Peyer's patch (tissue), 4 donors: ENCODE measurements around the gene ZBTB20. TPM values are rescaled to one million over a fixed set of nuclear protein-coding genes. Genes with fewer than 3 reads are reported as not detected.

Source experiments
- DNase-seq, 3 donors: peaks; one replicate each; pipeline ENCODE4 v3.0.0-alpha.2; 2017 to 2019
- H3K27ac ChIP-seq, 4 donors: fragments of 200-600 bp; sonication (generic); one replicate each; pipeline ENCODE4 v1.5.1; 2016 to 2019
- H3K27me3 ChIP-seq, 2 donors: fragments of 200-600 bp; sonication (generic); one replicate each; pipeline ENCODE4 v1.5.1; 2019
- H3K36me3 ChIP-seq, 3 donors: fragments of 200-600 bp; sonication (generic); one replicate each; pipeline ENCODE4 v1.5.1; 2016 to 2019
- H3K4me1 ChIP-seq, 4 donors: fragments of 200-600 bp; sonication (generic); one replicate each; pipeline ENCODE4 v1.5.1; 2016 to 2019
- H3K4me3 ChIP-seq, 4 donors: fragments of 200-600 bp; sonication (generic); 1 replicate in 3 of 4; 2 replicates in 1 of 4; pipeline ENCODE4 v1.5.1; 2016 to 2019; ENCODE audit warnings: mild to moderate bottlenecking in 1 of 4
- H3K9me3 ChIP-seq, 4 donors: fragments of 200-600 bp; sonication (generic); one replicate each; pipeline ENCODE4 v1.5.1; 2016 to 2019; ENCODE audit warnings: mild to moderate bottlenecking in 1 of 4
- POLR2A ChIP-seq, 2 donors: fragments of 450-650 bp; IDR thresholded peaks; one replicate each; pipeline ENCODE4 v1.5.1; 2017; ENCODE audit warnings: antibody characterized with exemption in 2 of 2, mild to moderate bottlenecking in 2 of 2, moderate library complexity in 2 of 2
- total RNA-seq, 4 donors: library from RNA; depleted of rRNA; stranded (reverse); fragments of >200 nt; gene quantifications; one replicate each; pipeline ENCODE4 v1.1.0, GENCODE V29; 2016
- TF ChIP-seq, protein P1 (sequence below), 6 experiments: fragments of 450-650 bp in 4 of 6; fragments of 200-600 bp in 2 of 6; sonication (generic) in 1 of 6; IDR thresholded peaks; one replicate each; pipeline ENCODE4 v1.5.1; 2017 to 2019; ENCODE audit warnings: antibody characterized with exemption in 6 of 6, mild to moderate bottlenecking in 3 of 6, moderate library complexity in 1 of 6

Gene ZBTB20
- total RNA-seq, 4 donors from 2014 or later = 19.6 to 135 (median 57.2) TPM

DNA sequence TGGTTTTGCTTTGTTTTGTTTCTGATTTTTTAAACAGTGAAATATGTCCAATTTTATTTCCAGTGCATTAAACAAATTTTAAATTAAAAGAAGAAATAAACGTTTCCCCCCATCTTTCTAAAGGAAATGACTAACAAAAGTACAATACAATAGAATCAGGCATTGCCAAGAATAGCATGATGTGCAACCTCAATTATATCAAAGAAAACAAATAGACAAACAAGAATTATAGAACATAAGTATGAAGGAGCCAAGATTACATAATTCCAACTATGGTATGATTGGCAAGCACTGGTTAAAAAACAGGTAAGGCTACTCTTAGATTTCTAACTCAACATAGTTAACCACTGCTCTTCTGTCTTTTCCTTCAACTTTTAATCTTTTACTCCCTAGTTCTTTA lies 826.8 kb downstream of the ZBTB20 start:
- H3K27ac ChIP-seq = no peak overlapping the region
- no peaks in the 10 kb centered on the region for H3K4me1 ChIP-seq
- no peaks in the 10 kb centered on the region for H3K9me3 ChIP-seq
- H3K4me3 ChIP-seq = no peak overlapping the region
- no peak for TF ChIP-seq POLR2A (IDR thresholded peaks at IDR 0.05)
- TF ChIP-seq, protein P1, sequence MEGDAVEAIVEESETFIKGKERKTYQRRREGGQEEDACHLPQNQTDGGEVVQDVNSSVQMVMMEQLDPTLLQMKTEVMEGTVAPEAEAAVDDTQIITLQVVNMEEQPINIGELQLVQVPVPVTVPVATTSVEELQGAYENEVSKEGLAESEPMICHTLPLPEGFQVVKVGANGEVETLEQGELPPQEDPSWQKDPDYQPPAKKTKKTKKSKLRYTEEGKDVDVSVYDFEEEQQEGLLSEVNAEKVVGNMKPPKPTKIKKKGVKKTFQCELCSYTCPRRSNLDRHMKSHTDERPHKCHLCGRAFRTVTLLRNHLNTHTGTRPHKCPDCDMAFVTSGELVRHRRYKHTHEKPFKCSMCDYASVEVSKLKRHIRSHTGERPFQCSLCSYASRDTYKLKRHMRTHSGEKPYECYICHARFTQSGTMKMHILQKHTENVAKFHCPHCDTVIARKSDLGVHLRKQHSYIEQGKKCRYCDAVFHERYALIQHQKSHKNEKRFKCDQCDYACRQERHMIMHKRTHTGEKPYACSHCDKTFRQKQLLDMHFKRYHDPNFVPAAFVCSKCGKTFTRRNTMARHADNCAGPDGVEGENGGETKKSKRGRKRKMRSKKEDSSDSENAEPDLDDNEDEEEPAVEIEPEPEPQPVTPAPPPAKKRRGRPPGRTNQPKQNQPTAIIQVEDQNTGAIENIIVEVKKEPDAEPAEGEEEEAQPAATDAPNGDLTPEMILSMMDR (IDR thresholded peaks at IDR 0.05) = no peak
- H3K27me3 ChIP-seq = no peaks in the 10 kb centered on the region
- H3K36me3 ChIP-seq = no peaks in the 10 kb centered on the region
- no peak for DNase-seq

DNA sequence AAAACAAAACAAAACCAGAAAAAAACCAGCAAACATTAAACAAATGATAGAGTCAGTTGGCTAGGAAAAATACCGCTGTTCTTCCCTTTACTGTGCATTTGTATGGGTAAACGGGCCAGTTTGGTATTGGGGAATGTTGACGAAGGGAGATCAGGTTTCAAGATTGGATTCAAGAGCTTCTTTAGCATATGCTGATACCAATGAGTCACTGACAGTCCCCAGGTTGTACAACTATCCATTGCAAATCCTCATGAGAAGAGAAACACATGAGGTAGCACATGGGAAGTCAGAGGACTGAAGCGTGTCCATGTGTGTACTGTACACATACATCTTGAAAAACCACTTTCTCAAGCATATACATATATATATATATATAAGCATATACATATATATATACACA lies 827.6 kb downstream of the ZBTB20 start:
- no peaks in the 10 kb centered on the region for H3K4me1 ChIP-seq
- no peaks in the 10 kb centered on the region for H3K36me3 ChIP-seq
- TF ChIP-seq POLR2A (IDR thresholded peaks at IDR 0.05) = no peak
- TF ChIP-seq, protein P1 (IDR thresholded peaks at IDR 0.05) = no peak
- H3K4me3 ChIP-seq = no peak overlapping the region
- H3K27me3 ChIP-seq = no peaks in the 10 kb centered on the region
- no peak overlapping the region for H3K27ac ChIP-seq
- no peak for DNase-seq
- H3K9me3 ChIP-seq = no peaks in the 10 kb centered on the region

DNA sequence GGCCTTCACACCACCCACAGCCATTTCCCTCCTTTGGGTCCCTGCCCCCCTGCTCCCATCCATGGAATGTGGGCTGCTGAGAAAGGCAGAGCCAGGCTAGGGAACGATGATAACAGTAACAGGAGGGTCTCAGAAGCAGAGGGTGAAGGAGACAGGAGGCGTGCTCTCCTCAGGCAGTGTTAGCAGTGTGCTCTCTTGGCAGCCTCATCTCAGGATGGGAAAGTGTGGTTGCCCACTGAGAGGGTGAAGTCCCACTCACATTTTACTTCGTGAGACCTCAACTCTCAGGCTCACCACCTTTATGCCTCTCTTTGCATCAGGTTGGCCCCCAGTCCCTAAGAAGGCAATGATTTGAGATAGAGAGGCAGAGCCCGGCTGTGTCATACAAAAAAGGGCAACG lies 828.8 kb downstream of the ZBTB20 start:
- Histone ChIP-seq H3K4me1 (no peaks in the 10 kb centered on the region), H3K9me3 (no peaks in the 10 kb centered on the region)
- no peak for TF ChIP-seq POLR2A (IDR thresholded peaks at IDR 0.05)
- TF ChIP-seq, protein P1 (IDR thresholded peaks at IDR 0.05) = no peak

DNA sequence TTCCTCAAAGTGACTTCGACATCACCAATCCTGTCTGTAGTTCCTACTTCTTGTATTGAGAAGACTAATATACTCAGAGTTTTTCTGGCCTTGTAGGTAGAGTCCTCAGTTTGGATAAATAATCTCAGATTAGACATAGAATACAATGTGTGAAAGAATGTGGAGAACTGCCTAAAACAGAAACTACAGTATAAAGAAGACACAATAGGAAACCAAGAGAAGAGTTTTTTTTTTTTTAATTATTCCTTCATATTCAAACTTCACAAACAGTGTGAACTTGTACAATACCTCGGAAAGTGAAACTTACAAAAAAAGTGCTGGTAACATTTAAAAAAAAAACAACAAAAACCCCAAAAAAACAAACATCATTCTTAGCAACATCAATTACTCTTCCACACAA lies 832.8 kb downstream of the ZBTB20 start:
- no peaks in the 10 kb centered on the region for H3K9me3 ChIP-seq
- no peaks in the 10 kb centered on the region for H3K27me3 ChIP-seq
- TF ChIP-seq, protein P1 (IDR thresholded peaks at IDR 0.05) = no peak
- TF ChIP-seq POLR2A (IDR thresholded peaks at IDR 0.05) = no peak
- H3K27ac ChIP-seq = no peak overlapping the region
- H3K36me3 ChIP-seq = no peaks in the 10 kb centered on the region
- no peak overlapping the region for H3K4me3 ChIP-seq
- no peak for DNase-seq
- H3K4me1 ChIP-seq = no peaks in the 10 kb centered on the region

More for the DNA sequence above, 828.8 kb downstream of the ZBTB20 start:
- H3K4me3 ChIP-seq = no peak overlapping the region
- H3K27ac ChIP-seq = peak overlapping the region in 1 of 4 donors; percentile 11
- H3K36me3 ChIP-seq = no peaks in the 10 kb centered on the region
- no peak for DNase-seq
- H3K27me3 ChIP-seq = no peaks in the 10 kb centered on the region

DNA sequence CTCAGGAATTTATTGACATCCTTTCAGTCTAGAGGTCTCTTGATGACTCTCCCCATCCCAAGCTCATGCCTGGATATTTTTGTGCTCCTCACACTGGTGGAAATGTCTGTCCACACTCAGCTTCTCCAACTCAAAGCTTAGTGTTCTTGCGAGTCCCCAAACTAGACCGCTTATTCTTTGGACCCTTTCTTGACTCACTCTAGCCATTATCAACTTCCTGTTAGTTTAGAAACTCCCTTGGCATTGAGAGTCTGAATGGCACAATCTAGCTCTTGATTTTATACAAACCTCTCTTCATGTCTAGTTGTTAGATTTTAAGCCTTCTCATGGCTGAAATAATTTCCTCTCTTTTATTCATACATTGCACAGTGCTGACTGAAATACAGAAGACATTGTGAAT lies 833.7 kb downstream of the ZBTB20 start:
- H3K4me3 ChIP-seq = no peak overlapping the region
- H3K36me3 ChIP-seq = no peaks in the 10 kb centered on the region
- no peaks in the 10 kb centered on the region for H3K9me3 ChIP-seq
- no peak overlapping the region for H3K27ac ChIP-seq
- DNase-seq = no peak
- TF ChIP-seq, protein P1 (IDR thresholded peaks at IDR 0.05) = no peak
- no peaks in the 10 kb centered on the region for H3K27me3 ChIP-seq
- no peaks in the 10 kb centered on the region for H3K4me1 ChIP-seq

DNA sequence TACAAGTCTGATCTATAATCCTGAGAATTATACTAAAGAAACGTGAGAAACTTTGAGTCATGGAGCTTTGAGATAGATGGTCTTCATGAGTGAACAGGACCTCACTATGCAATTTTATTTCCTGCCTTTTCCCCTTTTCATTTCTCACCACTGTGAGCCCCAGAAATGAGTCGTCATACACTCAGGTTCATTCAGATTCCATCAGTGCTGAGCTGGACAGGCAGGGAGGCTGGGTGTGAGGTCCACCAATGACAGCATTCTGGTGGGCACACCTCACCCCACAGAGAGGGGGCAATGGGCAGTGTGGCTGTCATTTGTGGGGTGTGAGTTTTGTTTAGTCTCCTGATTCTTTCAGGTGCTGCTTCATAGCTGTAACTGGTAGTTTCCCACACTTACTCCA lies 836.4 kb downstream of the ZBTB20 start:
- Histone ChIP-seq H3K27ac (peak overlapping the region in 1 of 4 donors; percentile 22), H3K9me3 (no peaks in the 10 kb centered on the region), H3K36me3 (no peaks in the 10 kb centered on the region), H3K27me3 (no peaks in the 10 kb centered on the region), H3K4me1 (no peaks in the 10 kb centered on the region), H3K4me3 (no peak overlapping the region)
- no peak for TF ChIP-seq POLR2A (IDR thresholded peaks at IDR 0.05)
- TF ChIP-seq, protein P1 (IDR thresholded peaks at IDR 0.05) = no peak
- DNase-seq = no peak
